ENCODE results near the gene UST.

DNA sequence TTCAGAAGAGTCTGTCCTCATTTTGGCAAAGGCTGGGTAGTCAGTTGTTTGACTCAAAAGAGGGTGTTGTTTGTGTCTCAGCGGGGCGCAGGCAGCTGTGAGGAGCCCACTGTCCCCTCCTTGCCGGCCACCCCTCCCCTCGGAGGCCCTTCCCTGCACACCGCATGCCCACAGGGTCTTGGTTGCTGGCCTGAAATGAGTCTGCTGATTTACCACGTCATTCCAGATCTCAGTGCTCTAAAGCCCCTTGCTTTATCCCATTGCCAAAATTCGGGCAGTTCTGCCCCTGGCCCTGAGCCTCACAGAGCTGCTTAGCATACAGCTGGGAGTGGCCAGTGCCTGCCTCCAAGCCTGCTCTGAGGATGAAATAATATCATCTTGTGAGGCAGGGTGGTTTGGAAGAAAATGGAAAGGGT, 220.7 kb downstream of the UST start:
- TF ChIP-seq, protein P1, sequence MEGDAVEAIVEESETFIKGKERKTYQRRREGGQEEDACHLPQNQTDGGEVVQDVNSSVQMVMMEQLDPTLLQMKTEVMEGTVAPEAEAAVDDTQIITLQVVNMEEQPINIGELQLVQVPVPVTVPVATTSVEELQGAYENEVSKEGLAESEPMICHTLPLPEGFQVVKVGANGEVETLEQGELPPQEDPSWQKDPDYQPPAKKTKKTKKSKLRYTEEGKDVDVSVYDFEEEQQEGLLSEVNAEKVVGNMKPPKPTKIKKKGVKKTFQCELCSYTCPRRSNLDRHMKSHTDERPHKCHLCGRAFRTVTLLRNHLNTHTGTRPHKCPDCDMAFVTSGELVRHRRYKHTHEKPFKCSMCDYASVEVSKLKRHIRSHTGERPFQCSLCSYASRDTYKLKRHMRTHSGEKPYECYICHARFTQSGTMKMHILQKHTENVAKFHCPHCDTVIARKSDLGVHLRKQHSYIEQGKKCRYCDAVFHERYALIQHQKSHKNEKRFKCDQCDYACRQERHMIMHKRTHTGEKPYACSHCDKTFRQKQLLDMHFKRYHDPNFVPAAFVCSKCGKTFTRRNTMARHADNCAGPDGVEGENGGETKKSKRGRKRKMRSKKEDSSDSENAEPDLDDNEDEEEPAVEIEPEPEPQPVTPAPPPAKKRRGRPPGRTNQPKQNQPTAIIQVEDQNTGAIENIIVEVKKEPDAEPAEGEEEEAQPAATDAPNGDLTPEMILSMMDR (conservative IDR thresholded peaks at IDR 0.05; ENCODE audit: low read length) = no peak
- no peak for TF ChIP-seq EZH2phosphoT487 (IDR thresholded peaks at IDR 0.05; ENCODE audit: borderline replicate concordance)

Measured in Loucy (cell line).